ENCODE measurements around the gene NXNL1. TPM values are rescaled to one million over a fixed set of nuclear protein-coding genes. Genes with fewer than 3 reads are reported as not detected.

The NXNL1 gene
- total and polyA plus RNA-seq, 7 donors, result 0.14 to 1.0 (median 0.55) TPM; not detected in 1

DNA sequence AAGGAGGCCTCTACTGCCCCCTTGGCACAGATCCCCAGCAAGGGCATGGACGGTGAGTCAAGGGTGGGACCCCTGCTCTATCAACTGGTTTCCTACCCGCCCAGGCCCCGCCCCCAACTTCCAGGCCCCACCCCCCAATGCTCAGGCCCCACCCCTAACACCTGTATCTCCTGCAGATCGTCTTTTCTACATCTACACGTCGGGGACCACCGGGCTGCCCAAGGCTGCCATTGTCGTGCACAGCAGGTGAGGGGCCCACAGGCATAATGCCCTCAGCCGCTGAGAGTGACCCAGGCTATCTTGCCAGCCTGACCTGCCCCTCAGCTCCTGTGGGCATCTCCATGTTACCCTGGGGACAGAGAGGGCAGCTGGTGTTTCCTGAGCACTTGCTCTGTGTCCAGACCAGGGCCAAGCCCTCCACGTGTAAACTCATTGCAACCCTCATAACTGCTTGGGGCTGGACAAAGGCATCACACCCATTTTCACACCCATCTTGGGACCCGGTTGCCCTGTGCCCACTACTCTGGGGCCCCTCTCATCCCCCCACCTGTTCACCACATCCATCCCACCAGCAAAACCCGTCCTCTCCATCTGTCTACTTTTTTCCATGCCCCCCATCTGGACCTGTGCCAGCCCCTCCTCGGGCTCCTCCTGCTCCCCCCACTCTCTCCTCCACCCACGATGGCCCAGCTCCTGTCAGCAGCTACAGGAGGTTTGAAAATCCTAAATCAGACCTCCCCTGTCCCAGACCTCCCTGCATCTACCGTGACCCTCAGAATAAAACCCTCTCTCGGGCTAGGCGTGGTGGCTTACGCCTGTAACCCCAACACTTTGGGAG lies 26.8 kb upstream of the NXNL1 start:
- TF ChIP-seq, protein P1, sequence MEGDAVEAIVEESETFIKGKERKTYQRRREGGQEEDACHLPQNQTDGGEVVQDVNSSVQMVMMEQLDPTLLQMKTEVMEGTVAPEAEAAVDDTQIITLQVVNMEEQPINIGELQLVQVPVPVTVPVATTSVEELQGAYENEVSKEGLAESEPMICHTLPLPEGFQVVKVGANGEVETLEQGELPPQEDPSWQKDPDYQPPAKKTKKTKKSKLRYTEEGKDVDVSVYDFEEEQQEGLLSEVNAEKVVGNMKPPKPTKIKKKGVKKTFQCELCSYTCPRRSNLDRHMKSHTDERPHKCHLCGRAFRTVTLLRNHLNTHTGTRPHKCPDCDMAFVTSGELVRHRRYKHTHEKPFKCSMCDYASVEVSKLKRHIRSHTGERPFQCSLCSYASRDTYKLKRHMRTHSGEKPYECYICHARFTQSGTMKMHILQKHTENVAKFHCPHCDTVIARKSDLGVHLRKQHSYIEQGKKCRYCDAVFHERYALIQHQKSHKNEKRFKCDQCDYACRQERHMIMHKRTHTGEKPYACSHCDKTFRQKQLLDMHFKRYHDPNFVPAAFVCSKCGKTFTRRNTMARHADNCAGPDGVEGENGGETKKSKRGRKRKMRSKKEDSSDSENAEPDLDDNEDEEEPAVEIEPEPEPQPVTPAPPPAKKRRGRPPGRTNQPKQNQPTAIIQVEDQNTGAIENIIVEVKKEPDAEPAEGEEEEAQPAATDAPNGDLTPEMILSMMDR (IDR thresholded peaks at IDR 0.05), result no peak
- DNase-seq (no peak), ATAC-seq (no peak)
- 67 to 73% (median 72%) methylated on average over 18 of the region's 18 CpGs for WGBS, 3 donors
- Histone ChIP-seq H3K4me1 (no peaks in the 10 kb centered on the region), H3K27me3 (ENCODE audit: insufficient read depth in 3 of 3, low read length in 2 of 3) (no peaks in the 10 kb centered on the region), H3K27ac (no peak overlapping the region), H3K36me3 (ENCODE audit: insufficient read depth in 1 of 2, low read depth in 1 of 2) (peaks cover 0 to 41% of the 10 kb centered on the region in 2 donors), H3K9me3 (no peaks in the 10 kb centered on the region), H3K4me3 (no peak overlapping the region)
- intact Hi-C loops (cut with DNase I), result no loop called here

- ATAC-seq, result no peak
- TF ChIP-seq, protein P1 (IDR thresholded peaks at IDR 0.05), result no peak
- Histone ChIP-seq H3K27ac (no peak overlapping the region), H3K9me3 (no peaks in the 10 kb centered on the region), H3K4me3 (no peak overlapping the region), H3K27me3 (ENCODE audit: insufficient read depth in 3 of 3, low read length in 2 of 3) (no peaks in the 10 kb centered on the region), H3K36me3 (ENCODE audit: insufficient read depth in 1 of 2, low read depth in 1 of 2) (peaks cover 0 to 38% of the 10 kb centered on the region in 2 donors), H3K4me1 (peaks cover 4% of the 10 kb centered on the region)
- WGBS, 3 donors, result 94 to 97% (median 95%) methylated on average over 43 to 58 of the region's 58 CpGs
- no peak for DNase-seq
- intact Hi-C loops (cut with DNase I), result no loop called here
These were observed 26.0 kb upstream of the NXNL1 start for GRCh38 chr19:17486545-17487240.

- no peaks in the 10 kb centered on the region for H3K27me3 ChIP-seq (ENCODE audit: insufficient read depth in 3 of 3, low read length in 2 of 3)
- H3K9me3 ChIP-seq, result no peaks in the 10 kb centered on the region
- DNase-seq (no peak), ATAC-seq (no peak)
- TF ChIP-seq, protein P1 (IDR thresholded peaks at IDR 0.05), result no peak
- H3K27ac ChIP-seq, result no peak overlapping the region
- peaks cover 9% of the 10 kb centered on the region for H3K4me1 ChIP-seq
- 93 to 96% (median 95%) methylated on average over 6 of the region's 6 CpGs for WGBS, 3 donors
- peaks cover 0 to 35% of the 10 kb centered on the region in 2 donors for H3K36me3 ChIP-seq (ENCODE audit: insufficient read depth in 1 of 2, low read depth in 1 of 2)
- intact Hi-C loops (cut with DNase I), result no loop called here
- no peak overlapping the region for H3K4me3 ChIP-seq
These were observed 23.9 kb upstream of the NXNL1 start for GRCh38 chr19:17484520-17485185.

GRCh38 chr19:17483605-17484002 lies 22.9 kb upstream of the NXNL1 start:
- Histone ChIP-seq H3K9me3 (no peaks in the 10 kb centered on the region), H3K27me3 (ENCODE audit: insufficient read depth in 3 of 3, low read length in 2 of 3) (no peaks in the 10 kb centered on the region), H3K36me3 (ENCODE audit: insufficient read depth in 1 of 2, low read depth in 1 of 2) (peaks cover 0 to 32% of the 10 kb centered on the region in 2 donors), H3K4me3 (no peak overlapping the region), H3K4me1 (peaks cover 9% of the 10 kb centered on the region), H3K27ac (no peak overlapping the region)
- TF ChIP-seq, protein P1 (IDR thresholded peaks at IDR 0.05), result no peak
- DNase-seq (no peak), ATAC-seq (no peak)
- intact Hi-C loops (cut with DNase I), result no loop called here
- 93 to 96% (median 95%) methylated on average over 10 of the region's 10 CpGs for WGBS, 3 donors
